Gastrocnemius medialis (tissue), 4 donors: ENCODE data around the gene PGF.

Experiments used
- CTCF ChIP-seq, 5 experiments: fragments of 450-650 bp in 3 of 5; fragments of 200-600 bp in 2 of 5; sonication (generic) in 2 of 5; IDR thresholded peaks in 4 of 5; conservative IDR thresholded peaks in 1 of 5; 1 replicate in 4 of 5; 2 replicates in 1 of 5; pipeline ENCODE4 v1.5.1; 2016 to 2019; ENCODE audit warnings: antibody characterized with exemption in 5 of 5, mild to moderate bottlenecking in 3 of 5, moderate library complexity in 3 of 5
- POLR2A ChIP-seq, 2 donors: fragments of 450-650 bp; IDR thresholded peaks; one replicate each; pipeline ENCODE4 v1.6.1; 2017; ENCODE audit warnings: antibody characterized with exemption in 2 of 2, mild to moderate bottlenecking in 2 of 2, moderate library complexity in 2 of 2

- TF ChIP-seq POLR2A (IDR thresholded peaks at IDR 0.05) (no peak), CTCF (IDR thresholded peaks at IDR 0.05 in 4 of 5, conservative IDR thresholded peaks at IDR 0.05 in 1 of 5) (no peak)
Observed at GRCh38 chr14:74924061-74924460, 31.3 kb downstream of the PGF start.
